Activated CD8-positive, alpha-beta memory T cell treated with anti-CD3 and anti-CD28 coated beads for 24 hours (primary cell): ENCODE results near the gene C21orf58.

ENCODE experiments used
- DNase-seq: peaks from one replicate; pipeline ENCODE4 v3.0.0-alpha.2; 2020

The C21orf58 gene

DNA sequence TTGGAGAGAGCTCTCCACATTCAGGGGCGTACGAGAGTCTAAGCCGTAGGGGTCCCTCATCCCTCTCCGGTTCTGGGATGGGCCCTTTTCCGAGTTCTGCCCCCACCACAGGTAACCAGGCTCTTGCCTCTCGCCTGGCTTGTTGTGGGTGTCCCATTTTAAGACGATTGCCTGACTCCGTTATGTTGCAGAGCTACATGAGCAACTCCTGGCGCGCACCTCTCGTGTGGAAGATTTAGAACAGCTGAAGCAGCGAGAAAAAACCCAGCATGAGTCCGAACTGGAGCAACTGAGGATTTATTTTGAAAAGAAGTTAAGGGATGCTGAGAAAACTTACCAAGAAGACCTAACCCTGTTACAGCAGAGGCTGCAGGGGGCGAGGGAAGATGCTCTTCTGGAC is 29.2 kb upstream of the C21orf58 start:
- no peak for DNase-seq

DNA sequence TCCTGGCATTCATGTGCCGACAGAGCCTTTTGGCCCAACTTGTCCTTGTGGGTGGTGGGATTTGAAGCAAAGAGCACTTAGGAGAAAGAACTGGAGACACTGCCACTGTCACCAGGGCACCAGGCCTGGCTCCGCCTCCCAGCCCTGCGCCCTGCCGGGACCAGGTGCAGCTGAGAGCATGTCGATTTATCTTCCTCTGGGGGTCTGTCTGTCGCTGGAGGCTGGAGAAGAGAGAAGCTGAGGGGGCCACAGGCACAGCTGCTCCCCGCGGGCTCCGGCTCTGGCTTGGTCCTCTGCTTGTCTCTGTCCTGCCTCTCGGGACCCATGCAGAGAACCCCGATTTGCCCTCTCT is 28.5 kb upstream of the C21orf58 start:
- DNase-seq = no peak

DNA sequence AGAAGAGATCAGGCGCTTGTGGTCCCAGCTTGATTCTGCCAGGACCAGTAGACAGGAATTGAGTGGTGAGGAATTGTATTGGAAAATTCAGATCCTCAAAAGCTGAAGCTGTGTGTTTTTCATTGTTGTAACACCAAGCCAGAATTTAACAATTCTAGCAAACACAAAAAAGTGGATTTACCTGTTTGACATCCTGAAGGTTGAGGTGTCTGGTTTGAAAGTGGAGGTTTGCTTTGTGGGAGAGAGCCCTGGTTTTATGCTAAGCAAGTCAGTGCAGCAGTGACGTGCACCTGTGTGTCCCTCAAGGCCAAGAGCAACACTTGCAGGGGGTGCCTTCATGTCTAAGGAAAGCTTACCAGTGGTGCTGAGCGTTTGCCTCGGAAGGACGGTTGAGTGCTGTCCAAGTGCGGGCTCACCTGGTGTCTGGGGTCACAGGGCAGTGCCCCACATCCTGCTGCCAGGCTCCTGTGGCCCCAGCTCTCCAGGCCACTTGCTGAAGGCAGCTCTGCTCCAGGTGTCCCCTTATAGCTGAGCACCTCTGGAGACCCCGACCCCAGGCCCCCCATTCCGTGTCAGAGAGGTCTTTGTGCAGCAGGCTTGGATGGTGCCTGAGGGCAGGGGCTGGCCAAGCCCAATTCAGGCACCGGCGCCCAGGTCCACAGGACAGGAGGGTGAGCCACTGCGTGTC is 27.9 kb upstream of the C21orf58 start:
- DNase-seq = no peak

DNA sequence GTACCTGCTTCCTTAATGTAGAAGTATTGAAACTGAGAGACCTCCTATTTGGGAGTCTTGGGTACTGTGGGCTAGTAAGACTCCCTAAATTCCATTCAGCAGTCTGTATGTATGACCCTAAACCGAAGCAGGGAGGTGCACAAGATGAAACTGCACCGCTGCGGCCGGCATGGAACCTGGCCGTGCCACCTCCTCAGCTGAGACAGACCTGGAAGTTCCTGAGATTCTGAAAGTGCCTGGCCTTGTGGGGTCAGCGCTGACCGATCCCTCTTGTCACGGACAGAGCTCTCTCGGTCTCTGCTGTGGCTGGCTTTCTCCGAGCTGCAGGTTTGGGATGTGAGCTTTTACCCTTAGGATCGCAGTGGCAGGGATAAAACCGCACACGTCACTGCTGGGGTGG is 27.3 kb upstream of the C21orf58 start:
- DNase-seq = no peak

DNA sequence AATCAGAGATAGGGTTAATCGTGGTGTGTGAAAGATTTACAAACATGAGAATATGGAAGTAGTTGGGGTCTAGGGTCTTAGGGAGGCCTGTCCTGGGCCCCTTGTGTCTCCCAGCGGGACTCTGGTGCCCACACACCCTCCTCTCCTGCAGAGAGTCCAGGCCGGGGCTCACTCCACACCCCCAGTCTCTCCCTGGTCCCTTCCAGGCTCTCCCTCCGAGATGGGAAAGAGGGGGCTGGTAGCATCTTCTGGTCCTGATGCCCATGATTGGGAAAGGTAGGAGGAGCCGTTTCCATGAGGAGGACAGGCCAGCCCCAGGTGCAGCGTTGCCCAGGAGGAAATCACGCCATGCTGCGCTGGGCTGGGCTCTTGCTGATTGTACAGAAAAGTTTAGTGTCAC is 26.9 kb upstream of the C21orf58 start:
- DNase-seq = no peak

DNA sequence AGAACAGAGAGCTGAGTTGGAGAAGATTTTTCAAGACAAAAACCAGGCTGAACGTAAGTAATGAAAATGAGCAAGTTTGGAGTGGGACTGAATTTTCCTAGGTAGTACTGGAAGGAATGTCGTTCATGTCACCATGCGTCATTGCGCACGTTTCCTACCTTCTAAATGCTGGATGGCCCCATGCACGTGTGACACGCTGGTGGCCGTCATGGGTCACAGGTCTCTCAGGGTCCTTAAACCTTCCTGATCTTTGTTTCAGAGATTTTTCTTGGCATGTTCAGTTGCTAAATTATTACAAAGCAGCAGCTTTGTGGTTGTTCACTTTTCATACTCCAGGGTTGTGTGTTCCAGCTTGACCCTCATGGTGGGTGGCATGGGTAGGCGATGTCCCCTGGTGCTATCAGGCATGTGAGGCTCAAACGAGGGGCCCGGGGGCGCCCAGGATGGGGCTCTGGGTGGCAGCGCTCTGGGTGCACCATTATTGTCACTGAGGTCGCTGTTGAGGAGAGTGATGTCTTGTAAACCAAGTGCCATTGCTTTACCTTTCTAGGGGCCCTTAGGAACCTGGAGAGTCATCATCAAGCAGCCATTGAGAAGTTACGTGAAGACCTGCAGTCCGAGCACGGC is 25.6 kb upstream of the C21orf58 start:
- no peak for DNase-seq

DNA sequence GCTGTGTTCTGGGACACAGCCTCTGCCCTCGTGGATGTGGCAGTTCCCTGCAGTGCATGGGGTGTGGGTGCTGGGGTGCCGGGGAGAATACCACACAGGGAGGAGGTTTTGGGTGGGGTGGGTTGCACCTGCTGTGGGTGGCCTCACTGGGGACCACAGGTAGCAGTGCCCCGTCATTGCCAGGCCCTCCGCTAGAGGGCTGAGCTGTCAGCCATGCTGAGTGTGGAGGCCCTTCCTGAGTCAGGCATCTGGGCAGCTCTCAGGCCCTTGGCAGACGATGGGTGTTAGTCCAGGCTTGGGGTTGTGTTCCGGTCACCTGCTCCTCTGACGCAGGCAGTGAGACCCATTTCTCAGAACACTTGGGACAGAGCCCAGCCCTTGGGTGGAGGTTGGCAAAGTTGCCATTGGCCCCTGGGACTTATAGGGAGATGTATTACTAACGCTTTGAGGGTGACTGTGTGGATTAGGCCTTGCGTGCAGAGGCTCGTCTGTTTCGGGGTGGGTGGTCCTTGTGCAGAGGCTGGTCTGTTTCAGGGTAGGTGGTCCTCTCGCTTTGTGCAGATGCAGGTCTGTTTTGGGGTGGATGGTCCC is 24.2 kb upstream of the C21orf58 start:
- no peak for DNase-seq

DNA sequence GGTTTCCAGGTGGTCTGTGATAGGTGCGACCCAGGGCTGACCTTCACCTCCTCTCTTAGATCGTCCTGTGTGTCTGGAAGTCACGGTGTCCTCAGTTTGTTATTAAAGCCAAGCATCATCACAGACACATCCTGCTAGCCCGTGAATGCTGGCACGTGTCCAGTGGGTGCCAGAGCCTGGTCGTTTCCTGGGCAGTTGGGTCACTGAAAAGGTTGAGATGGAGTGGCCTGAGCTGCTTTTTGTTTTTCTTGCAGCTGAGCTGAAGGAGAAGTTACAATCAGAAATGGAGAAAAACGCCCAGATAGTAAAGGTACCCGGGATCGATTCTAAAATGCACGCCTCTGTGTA is 23.5 kb upstream of the C21orf58 start:
- no peak for DNase-seq

DNA sequence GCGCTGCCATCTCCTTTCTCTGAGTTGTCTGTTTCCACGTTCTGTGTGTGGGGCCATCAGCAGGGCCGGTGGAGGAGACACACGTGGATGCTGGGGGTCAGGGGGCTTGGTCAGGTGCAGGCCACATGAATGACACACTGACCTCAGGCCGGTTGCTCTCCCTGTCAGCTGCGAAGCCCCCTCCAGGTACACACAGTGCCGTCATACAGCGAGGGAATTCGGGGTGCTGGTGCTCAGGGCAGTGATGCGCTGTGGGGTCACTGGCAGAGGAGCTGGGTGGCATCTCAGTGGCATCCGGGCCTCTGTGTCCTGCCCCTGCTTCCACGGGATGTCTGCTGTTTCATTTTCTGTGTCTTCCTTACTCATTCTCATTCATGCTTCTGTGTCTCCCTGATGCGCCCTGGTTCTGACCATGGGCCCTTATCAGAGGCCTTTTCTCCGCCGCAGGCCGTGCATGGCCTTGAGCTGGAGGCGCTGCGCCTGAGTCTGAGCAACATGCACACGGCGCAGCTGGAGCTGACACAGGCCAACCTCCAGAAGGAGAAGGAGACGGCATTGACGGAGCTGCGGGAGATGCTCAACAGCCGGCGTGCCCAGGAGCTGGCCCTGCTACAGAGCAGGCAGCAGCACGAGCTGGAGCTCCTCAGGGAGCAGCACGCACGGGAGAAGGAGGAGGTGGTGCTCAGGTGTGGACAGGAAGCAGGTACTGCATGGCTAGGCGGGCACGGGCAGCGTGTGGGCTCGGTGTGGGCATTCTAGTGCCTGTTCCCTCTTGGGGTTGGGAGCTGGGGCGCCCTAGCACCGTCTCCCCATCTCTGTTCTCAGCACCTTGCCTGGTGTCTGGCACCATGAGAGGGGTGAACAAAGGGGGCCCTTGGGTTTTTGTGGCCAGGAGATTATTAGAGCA is 22.9 kb upstream of the C21orf58 start:
- DNase-seq = no peak

DNA sequence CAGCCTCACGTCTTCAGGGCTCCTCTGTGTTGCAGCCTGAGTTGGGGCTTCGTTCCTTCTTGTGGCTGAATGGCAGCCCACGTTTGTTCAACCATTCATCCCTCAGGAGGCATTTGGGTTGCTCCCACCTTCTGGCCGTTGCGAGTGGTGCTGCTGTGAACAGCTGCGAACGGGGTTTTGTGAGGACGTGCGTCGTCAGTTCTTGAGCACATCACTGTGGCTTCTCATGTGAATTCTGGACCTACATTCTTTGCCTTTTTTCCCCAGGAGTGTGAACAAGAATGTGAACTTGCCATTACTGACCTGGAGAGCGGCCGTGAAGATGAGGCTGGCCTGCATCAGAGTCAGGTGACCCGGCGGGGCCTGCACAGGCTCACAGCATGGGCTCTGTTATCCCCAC is 22.2 kb upstream of the C21orf58 start:
- no peak for DNase-seq

DNA sequence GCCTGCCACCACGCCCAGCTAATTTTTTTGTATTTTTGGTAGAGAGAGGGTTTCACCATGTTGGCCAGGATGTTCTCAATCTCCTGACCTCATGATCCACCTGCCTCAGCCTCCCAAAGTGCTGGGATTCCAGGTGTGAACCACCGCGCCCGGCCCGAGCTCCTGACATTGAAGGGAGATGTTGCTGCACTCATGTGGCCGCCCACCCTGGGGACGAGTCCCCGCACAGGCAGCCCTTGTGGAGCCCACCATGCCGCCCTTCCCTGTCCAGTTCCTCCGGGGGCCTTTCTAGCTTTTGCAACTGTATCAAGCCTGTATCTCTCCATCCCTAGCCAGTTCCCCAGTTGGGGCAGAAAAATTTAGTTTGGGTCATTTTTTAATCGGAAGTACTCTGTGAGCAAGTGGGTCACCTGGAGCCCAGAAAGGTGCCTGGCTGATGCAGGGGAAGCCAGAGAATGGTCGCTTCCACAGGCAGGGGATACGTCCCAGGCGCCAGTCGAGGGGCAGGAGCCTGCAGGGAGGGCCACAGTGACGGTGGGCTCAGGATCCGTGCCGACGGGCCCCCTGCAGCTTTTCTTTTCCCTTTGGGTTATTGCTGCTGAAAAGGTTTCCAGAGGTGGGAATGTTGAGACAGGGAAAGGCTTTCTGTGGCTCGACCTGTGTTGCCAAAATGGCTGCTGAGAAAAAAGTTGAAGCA is 20.7 kb upstream of the C21orf58 start:
- no peak for DNase-seq

DNA sequence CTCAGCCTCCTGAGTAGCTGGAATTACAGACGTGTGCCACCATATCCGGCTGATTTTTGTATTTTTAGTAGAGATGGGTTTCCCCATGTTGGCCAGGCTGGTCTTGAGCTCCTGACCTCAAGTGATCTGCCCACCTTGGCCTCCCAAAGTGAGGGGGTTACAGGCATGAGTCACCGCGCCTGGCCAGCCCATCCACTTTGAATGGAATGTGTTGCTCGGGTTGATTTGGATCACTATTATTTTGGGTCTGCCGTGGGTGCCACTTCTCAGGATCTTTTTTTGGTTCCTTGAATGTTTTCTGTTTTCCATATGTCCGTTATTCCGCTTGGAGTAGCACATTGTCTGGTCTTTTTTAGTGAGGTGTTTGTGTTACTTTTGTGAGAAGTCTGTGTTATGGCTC is 17.3 kb upstream of the C21orf58 start:
- DNase-seq = no peak

DNA sequence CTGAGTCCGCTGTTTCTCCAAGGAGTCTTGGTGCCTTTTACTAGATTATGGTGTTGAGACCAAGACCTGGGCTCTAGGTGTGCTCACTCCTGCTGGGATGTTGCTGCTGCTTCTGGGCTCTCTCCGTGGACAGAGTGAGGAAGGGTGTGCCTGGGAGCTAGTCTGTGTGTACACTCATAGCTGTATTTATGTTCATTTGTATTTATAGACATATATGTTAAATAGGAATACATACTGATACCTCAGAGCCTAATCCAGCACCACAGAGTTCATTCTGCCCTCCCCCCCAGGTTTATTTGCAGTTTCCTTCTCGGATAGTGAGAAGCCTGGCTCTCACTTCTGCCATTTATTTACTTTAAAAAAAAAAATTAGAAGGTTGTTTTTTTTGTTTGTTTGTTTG is 12.9 kb upstream of the C21orf58 start:
- no peak for DNase-seq

DNA sequence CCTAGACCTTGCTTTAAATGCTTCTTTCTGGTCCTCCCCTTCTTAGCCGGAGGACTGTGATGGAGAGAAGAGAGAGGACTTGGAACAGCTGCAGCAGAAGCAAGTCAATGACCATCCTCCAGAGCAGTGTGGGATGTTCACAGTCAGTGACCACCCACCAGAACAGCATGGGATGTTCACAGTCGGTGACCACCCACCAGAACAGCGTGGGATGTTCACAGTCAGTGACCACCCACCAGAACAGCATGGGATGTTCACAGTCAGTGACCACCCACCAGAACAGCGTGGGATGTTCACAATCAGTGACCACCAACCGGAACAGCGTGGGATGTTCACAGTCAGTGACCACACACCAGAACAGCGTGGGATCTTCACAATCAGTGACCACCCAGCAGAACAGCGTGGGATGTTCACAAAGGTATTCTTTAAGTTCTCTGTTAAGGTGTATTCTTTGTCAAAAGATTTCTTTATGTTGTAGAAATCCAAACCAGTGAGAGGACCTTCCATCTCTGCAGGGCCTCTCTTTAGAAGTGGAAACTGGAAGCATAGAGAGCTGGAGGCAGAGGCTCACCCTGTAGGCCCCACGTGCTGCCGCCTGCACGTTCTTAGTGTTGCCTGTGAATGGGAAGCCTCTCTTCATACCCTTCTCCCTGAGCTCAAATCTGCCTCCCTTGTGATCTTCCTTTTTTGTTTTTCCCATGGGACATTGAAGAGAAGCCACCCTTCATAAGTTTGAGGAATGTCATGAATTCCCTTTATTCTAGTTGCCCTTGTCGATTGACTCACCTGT is 10.9 kb upstream of the C21orf58 start:
- no peak for DNase-seq

DNA sequence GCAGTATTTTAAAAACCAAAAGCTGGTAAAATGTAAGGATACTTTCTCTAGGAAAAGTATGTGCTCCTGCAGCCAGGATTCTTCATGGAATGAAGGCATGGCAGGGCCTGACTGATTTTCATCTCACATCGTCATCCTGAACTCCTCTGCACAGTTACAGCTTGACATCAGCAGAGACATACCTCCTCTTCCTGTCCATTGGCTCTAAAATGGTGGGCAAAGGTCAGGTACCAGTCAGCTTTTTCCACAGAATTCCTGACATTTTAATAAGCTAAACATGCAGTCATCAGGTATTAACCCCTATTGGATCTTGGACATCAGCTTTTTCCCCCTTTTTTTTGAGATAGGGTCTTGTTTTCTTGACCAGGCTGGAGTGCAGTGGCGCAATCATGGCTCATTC is 6.1 kb upstream of the C21orf58 start:
- DNase-seq = no peak

DNA sequence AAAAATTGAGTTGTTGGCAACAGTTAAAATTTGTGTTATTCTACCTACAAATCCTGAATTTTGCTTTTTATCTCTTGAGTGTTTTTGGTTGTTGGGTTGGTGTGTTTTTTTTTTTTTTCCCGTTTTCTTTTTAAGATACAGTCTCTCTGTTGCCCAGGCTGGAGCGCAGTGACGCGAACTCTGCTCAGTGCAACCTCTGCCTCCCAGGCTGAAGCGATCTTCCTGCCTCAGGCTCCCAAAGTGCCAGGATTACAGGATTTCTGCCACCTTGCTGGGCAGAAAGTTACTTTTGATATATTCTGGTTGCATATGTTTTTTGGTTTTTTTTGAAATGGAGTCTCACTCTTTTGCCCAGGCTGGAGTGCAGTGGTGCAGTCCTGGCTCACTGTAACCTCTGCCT is 4.5 kb upstream of the C21orf58 start:
- no peak for DNase-seq

DNA sequence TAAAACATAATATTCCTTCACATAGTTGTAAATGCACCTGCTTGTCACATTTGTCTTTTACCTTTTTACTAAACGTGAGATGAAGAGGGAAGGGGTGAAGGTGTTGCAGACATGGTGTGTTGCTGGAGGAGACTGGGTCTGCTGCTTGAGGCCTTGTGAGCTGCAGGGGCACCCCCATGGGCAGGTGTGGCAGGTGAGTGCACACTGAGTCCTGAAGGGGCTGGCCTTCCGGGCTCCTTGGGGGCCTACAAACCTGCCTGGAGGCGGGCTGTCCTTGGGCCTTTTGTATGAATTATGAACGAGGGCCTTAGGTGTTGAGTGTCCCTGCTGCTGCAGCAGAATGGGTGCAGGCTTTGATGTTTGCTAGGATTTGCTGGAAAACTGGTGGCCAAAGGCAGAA is 4.0 kb upstream of the C21orf58 start:
- DNase-seq = no peak

DNA sequence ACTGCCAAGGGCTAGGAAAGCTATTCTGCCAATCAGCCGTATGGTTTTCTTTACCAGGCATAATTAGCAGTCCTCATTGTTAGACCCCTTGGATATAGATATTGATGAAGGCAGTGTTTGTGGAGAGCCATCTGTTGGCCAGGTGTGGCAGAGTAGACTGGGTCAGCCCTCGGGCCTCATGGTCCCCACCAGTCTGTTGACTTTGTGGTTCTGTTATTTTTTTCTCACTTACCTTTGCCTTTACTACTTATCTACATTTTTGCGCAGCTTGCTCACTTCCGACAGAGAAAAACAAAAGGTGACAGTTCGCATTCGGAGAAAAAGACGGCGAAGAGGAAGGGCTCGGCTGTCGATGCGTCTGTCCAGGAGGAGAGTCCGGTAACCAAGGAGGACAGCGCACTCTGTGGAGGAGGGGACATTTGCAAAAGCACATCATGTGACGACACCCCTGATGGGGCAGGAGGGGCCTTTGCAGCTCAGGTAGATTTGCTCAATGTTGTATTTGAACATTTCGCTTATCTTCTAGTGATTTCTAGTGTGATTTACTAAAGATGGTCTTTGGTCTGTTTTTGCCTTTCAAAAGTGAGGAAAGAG is 2.5 kb upstream of the C21orf58 start:
- DNase-seq = no peak

DNA sequence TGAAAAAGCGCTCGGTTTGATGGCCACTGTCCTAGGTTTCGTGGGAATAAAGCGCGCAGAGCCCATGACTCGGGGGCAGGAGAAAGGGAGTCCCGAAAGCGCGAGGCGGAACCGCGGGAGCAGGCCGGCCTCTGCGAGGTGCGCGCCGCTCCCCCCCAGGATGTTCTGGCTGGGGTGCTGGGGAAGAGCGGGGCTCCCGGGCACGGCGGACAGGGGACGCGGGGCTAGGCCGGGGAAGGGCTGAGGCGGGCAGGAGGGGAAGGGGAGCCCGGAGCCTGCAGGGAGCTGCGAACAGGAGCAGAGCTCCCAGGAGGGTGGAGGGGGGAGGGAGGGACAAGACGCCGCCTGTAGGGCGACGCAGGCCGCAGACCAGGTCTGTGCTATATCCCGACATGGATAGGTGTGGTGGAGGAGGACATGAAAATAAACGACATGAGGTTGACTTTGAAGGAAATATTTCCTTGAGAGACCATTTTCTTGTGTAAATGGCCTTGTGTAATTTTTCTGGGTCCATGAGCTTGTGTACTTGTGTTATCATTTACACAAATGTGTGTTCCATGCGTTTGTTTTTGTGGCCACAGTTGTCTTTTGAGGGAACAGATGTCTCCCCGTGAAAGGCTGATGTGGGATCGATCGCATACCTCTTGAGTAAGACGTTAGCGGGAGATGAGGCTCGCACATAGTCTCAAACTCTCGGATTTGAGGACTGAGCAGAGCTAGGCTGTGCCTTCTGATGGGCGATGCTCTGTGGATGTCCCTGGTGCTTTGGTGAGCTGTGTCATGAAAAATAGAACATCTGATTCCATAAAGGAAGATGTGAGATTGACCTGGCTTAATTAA is 1.6 kb upstream of the C21orf58 start:
- peak; percentile 80 for DNase-seq

DNA sequence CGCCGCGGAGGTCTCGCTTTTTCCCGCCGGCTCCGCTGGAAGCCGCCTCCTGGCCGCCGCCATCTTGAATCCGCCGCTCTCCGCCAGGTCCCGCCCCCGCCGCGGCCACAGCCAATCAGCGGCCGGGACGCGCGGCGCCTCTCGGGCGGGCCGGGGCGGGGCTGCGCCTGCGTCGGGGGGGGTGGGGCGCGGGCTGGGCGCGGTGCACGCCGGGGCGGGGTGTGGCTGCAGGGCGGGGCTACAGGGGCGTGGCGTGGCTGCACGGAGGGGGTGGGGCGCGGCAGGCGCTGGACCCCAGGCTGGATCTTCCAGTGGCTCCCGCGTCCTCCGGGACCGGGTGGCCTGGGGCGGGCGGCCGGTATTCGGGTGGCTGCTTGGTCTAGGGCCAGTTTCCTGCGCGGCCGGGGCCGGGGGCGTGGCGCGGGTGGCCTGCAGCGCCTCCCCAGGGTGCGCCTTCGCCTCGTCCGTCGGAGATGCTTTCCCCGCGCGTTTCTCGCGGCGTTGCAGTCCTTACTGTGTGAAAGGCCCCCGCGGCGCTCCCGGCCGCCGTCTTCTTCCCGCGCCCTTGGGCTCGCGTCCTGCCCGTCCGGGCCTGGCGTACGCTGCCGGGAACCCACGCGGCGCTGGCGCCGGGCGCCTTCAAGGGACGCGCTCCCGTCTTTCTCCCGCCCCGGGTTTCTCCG is 861 bp upstream of the C21orf58 start:
- peak; percentile 95 for DNase-seq
